ENCODE data around the gene CYP4A22.

GRCh38 chr1:47188791-47189785 is 51.8 kb downstream of the CYP4A22 start:
- TF ChIP-seq, protein P1, sequence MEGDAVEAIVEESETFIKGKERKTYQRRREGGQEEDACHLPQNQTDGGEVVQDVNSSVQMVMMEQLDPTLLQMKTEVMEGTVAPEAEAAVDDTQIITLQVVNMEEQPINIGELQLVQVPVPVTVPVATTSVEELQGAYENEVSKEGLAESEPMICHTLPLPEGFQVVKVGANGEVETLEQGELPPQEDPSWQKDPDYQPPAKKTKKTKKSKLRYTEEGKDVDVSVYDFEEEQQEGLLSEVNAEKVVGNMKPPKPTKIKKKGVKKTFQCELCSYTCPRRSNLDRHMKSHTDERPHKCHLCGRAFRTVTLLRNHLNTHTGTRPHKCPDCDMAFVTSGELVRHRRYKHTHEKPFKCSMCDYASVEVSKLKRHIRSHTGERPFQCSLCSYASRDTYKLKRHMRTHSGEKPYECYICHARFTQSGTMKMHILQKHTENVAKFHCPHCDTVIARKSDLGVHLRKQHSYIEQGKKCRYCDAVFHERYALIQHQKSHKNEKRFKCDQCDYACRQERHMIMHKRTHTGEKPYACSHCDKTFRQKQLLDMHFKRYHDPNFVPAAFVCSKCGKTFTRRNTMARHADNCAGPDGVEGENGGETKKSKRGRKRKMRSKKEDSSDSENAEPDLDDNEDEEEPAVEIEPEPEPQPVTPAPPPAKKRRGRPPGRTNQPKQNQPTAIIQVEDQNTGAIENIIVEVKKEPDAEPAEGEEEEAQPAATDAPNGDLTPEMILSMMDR (IDR thresholded peaks at IDR 0.05) = no peak
- TF ChIP-seq POLR2A (IDR thresholded peaks at IDR 0.05) = no peak
- no peak for TF ChIP-seq EP300 (IDR thresholded peaks at IDR 0.05)
- no peak for TF ChIP-seq POLR2AphosphoS5 (IDR thresholded peaks at IDR 0.05)

All from gastroesophageal sphincter (tissue), 3 donors.